IPS-20b (cell line): ENCODE results near the gene MYNN.

ENCODE experiments used
- H3K27ac ChIP-seq: one replicate; pipeline ENCODE4 v1.5.1; 2013; ENCODE audit warnings: low read length
- H3K27me3 ChIP-seq: 2 replicates; pipeline ENCODE4 v1.6.1; 2013; ENCODE audit warnings: mild to moderate bottlenecking, low read length, inconsistent platforms; ENCODE audit not compliant: insufficient read depth
- H3K36me3 ChIP-seq: 2 replicates; pipeline ENCODE4 v1.6.1; 2013; ENCODE audit warnings: low read depth, mild to moderate bottlenecking, inconsistent platforms, low read length, moderate library complexity; ENCODE audit not compliant: insufficient read depth
- H3K4me1 ChIP-seq: 2 replicates; pipeline ENCODE4 v1.6.1; 2013; ENCODE audit warnings: mild to moderate bottlenecking, control low read depth, inconsistent platforms, low read length, moderate library complexity; ENCODE audit not compliant: insufficient read depth
- H3K4me3 ChIP-seq: 2 replicates; pipeline ENCODE4 v1.5.1; 2013; ENCODE audit warnings: mild to moderate bottlenecking, low read length, inconsistent platforms
- H3K9ac ChIP-seq: 2 replicates; pipeline ENCODE4 v1.6.1; 2013; ENCODE audit warnings: low read depth, mild to moderate bottlenecking, inconsistent platforms, low read length, moderate library complexity
- H3K9me3 ChIP-seq: 2 replicates; pipeline ENCODE4 v1.6.1; 2013; ENCODE audit warnings: mild to moderate bottlenecking, low read depth, low read length, inconsistent platforms; ENCODE audit not compliant: insufficient read depth

Gene MYNN

GRCh38 chr3:169813278-169813677, 40.1 kb downstream of the MYNN start:
- H3K27me3 ChIP-seq, result peaks cover 38% of the 10 kb centered on the region
- peaks cover 10% of the 10 kb centered on the region; the same call in 1 of the 2 replicates for H3K4me1 ChIP-seq
- H3K9me3 ChIP-seq, result peaks cover 5% of the 10 kb centered on the region; the same call in 1 of the 2 replicates
- H3K27ac ChIP-seq, result no peak overlapping the region
- peak overlapping the region; percentile 71; the same call in 1 of the 2 replicates for H3K9ac ChIP-seq
- H3K4me3 ChIP-seq, result peak overlapping the region; percentile 88
- H3K36me3 ChIP-seq, result no peaks in the 10 kb centered on the region

DNA sequence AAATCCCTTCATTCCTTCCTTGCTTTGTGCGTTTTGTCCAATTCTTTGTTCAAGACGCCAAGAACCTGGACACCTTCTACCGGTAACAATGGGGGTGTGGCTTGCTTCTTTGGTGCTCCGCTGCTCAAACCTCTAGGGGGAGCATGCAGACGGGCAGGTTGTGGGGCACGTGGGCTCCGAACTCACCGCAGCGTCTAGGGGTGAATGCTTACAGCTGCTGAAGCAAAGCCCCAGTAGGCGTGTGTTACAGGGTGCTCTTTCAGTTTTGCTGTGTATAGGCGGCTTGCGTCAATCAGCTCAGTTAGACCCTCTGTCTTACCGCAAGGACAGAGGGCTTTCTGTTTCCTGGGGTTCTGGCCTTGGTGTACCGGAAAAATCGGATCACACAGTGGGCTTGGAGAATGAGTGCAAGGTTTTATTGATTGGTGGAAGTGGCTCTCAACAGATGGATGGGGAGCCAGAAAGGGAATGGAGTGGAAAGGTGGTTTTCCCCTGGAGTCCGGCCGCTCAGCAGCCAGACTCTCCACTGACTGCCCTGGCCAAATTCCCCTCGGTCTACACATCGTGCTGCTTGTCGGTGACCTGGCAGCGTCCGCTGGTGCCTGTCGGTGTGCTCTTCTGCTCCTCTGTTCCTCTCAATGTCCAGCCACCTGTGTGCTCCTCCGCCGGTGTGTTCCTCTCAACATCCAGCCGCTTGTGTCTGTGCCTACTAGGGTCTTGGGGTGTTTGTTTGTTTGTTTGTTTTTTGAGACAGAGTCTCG, 40.7 kb downstream of the MYNN start:
- H3K4me3 ChIP-seq, result peak overlapping the region; percentile 88; the same call in 1 of the 2 replicates
- peaks cover 5% of the 10 kb centered on the region; the same call in 1 of the 2 replicates for H3K9me3 ChIP-seq

GRCh38 chr3:169815590-169816150, 42.5 kb downstream of the MYNN start:
- H3K27me3 ChIP-seq, result peaks cover 38% of the 10 kb centered on the region
- no peak overlapping the region for H3K9ac ChIP-seq
- H3K27ac ChIP-seq, result no peak overlapping the region
- peaks cover 10% of the 10 kb centered on the region; the same call in 1 of the 2 replicates for H3K4me1 ChIP-seq
- no peaks in the 10 kb centered on the region for H3K36me3 ChIP-seq
- H3K9me3 ChIP-seq, result peaks cover 5% of the 10 kb centered on the region; the same call in 1 of the 2 replicates
- H3K4me3 ChIP-seq, result no peak overlapping the region

More for the DNA sequence above, 40.7 kb downstream of the MYNN start:
- Histone ChIP-seq H3K4me1 (peaks cover 10% of the 10 kb centered on the region; the same call in 1 of the 2 replicates), H3K36me3 (no peaks in the 10 kb centered on the region), H3K27me3 (peaks cover 38% of the 10 kb centered on the region), H3K9ac (no peak overlapping the region), H3K27ac (no peak overlapping the region)

DNA sequence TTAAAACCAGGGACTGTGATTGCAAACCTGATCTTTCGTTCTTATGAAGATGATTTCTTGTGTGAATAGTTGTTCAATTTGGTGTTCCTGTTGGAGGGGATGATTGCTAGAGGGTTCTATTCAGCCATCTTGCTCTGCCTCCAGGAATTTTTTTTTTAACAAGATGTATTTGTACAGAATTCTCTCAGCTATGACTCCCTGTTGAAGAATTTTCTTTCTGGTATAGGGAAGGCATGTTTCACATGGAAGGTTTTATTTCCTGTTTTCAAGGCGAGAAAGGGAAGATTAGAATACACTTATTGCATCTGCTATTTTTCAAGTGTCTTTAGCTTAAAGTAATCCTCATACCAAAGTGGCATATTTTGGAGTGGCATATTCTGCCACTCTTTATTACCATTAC, 45.1 kb downstream of the MYNN start:
- Histone ChIP-seq H3K4me3 (no peak overlapping the region), H3K4me1 (no peaks in the 10 kb centered on the region), H3K27ac (no peak overlapping the region), H3K9me3 (peaks cover 5% of the 10 kb centered on the region; the same call in 1 of the 2 replicates), H3K27me3 (peaks cover 16% of the 10 kb centered on the region), H3K9ac (no peak overlapping the region), H3K36me3 (no peaks in the 10 kb centered on the region)

DNA sequence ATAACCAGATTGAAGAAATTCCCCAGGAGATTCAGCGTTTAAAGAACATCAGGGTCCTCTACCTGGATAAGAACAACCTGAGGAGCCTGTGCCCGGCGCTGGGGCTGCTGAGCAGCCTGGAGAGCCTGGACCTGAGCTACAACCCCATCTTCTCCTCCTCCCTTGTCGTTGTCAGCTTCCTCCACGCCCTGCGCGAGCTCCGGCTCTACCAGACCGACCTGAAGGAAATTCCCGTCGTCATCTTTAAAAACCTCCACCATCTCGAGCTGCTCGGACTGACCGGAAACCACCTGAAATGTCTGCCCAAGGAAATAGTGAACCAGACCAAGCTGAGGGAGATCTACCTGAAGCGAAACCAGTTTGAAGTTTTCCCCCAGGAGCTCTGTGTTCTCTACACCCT, 48.9 kb downstream of the MYNN start:
- Histone ChIP-seq H3K4me1 (no peaks in the 10 kb centered on the region), H3K27me3 (no peaks in the 10 kb centered on the region), H3K27ac (no peak overlapping the region), H3K4me3 (no peak overlapping the region), H3K36me3 (no peaks in the 10 kb centered on the region), H3K9me3 (no peaks in the 10 kb centered on the region), H3K9ac (no peak overlapping the region)

- H3K27me3 ChIP-seq, result no peaks in the 10 kb centered on the region
- no peaks in the 10 kb centered on the region for H3K4me1 ChIP-seq
- H3K9ac ChIP-seq, result no peak overlapping the region
- H3K4me3 ChIP-seq, result no peak overlapping the region
- no peak overlapping the region for H3K27ac ChIP-seq
- no peaks in the 10 kb centered on the region for H3K36me3 ChIP-seq
- no peaks in the 10 kb centered on the region for H3K9me3 ChIP-seq
Measured at GRCh38 chr3:169822540-169822939, 49.3 kb downstream of the MYNN start.

DNA sequence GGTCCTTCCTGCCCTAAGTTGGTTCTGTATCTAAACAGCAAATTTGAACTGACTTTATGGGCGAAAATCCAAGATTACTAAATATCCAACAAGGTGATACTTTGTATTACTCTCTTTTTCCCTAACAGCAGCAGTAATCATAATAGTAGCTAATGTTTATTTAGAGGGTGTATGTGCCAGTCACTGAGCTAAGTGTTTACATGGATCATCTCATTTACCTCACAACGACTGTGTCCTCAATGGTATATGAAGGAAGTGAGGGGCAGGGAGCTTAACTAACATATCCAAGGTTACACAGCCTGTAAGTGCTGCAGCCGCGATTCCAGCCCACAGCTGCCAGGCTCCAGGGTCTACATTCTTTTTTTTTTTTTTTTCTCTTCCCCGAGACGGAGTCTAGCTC, 49.8 kb downstream of the MYNN start:
- Histone ChIP-seq H3K4me3 (no peak overlapping the region), H3K4me1 (no peaks in the 10 kb centered on the region), H3K27me3 (no peaks in the 10 kb centered on the region), H3K9me3 (no peaks in the 10 kb centered on the region), H3K36me3 (no peaks in the 10 kb centered on the region), H3K27ac (no peak overlapping the region), H3K9ac (no peak overlapping the region)

GRCh38 chr3:169825316-169825715, 52.1 kb downstream of the MYNN start:
- Histone ChIP-seq H3K27me3 (no peaks in the 10 kb centered on the region), H3K4me3 (no peak overlapping the region), H3K36me3 (no peaks in the 10 kb centered on the region), H3K27ac (no peak overlapping the region), H3K9ac (no peak overlapping the region), H3K4me1 (no peaks in the 10 kb centered on the region), H3K9me3 (no peaks in the 10 kb centered on the region)

DNA sequence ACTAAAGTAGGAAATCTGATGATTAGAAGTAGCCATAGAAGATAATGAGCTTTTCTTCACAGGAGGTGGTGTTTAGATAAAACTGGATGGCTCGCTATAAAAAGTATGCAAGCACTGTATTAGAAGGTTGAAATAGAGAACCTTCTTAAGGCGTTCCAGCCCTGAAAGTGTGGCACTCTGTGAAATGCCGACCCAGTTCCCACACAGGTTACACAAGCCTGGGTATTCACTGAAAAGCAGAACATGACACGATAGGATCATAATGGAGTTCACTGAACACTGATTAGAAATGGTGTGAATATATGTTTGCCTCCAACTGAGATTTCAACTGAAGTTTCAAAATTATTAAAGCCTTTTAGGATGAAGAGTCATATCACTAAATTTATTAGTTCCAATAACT, 54.5 kb downstream of the MYNN start:
- Histone ChIP-seq H3K27ac (no peak overlapping the region), H3K4me3 (no peak overlapping the region), H3K9me3 (no peaks in the 10 kb centered on the region), H3K36me3 (no peaks in the 10 kb centered on the region), H3K9ac (no peak overlapping the region), H3K4me1 (no peaks in the 10 kb centered on the region), H3K27me3 (no peaks in the 10 kb centered on the region)

- no peaks in the 10 kb centered on the region for H3K4me1 ChIP-seq
- H3K9ac ChIP-seq, result no peak overlapping the region
- no peaks in the 10 kb centered on the region for H3K36me3 ChIP-seq
- H3K27me3 ChIP-seq, result no peaks in the 10 kb centered on the region
- H3K27ac ChIP-seq, result no peak overlapping the region
- H3K4me3 ChIP-seq, result no peak overlapping the region
- no peaks in the 10 kb centered on the region for H3K9me3 ChIP-seq
Measured at GRCh38 chr3:169835533-169835932, 62.3 kb downstream of the MYNN start.

DNA sequence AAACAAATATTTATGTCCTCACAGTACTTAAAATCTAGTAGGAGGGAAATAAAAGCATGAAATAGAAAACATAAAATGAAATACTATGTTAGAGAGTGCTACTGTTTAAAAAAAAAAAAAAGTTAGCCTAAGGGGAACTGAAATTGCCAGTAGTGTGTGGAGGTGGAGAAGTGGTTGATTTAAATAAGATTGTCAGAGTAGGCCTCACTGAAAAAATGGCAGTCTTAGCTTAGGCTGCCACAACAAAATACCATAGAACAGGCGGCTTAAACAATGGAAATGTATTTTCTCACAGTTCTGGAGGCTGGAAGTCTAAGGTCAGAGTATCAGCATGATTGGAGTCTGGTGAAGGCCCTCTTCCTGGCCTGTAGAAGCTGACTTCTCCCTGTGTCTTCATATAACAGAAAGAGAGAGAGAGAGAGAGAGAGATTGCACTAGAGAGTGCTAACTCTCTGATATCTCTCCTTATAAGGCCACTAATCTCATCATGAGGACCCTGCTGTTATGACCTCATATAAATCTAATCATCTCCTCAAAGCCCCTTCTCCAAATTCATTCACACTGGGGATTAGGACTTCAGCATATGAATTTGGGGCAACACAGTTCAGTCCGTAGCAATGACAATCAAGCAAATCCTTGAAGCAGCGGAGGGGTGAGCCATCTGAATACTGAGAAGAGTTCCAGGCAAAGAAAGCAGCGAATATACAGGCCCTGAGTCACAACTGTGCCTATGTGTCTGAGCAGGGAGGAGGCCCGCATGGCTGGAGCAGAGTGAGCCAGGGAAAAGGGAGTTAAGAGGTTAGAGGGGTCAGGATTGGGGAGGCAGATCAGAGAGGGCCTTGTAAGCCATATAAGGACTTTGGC, 63.1 kb downstream of the MYNN start:
- Histone ChIP-seq H3K9me3 (no peaks in the 10 kb centered on the region), H3K27ac (no peak overlapping the region), H3K4me1 (no peaks in the 10 kb centered on the region), H3K36me3 (no peaks in the 10 kb centered on the region), H3K9ac (no peak overlapping the region), H3K27me3 (no peaks in the 10 kb centered on the region), H3K4me3 (no peak overlapping the region)
